A673 (cell line): ENCODE data around the gene AFF2. TPM values are rescaled to one million over a fixed set of nuclear protein-coding genes. Genes with fewer than 3 reads are reported as not detected.

Experiments used
- BruUV-seq: library from RNA; stranded (reverse); fragments of 400-500 nt; replicated peaks from 2 replicates; lab custom pipeline; 2021; lab: Mats Ljungman, UMichigan
- CTCF ChIA-PET: fragments of 300-600 bp; sonication (Branson Sonifier 250); formaldehyde crosslinking; loops from one replicate; lab custom pipeline; 2022; ENCODE audit warnings: antibody characterized with exemption; lab: Charles Lee
- POLR2A ChIA-PET: fragments of 300-600 bp; sonication (Branson Sonifier 250); formaldehyde crosslinking; loops from one replicate; lab custom pipeline; 2022; ENCODE audit warnings: antibody characterized with exemption; ENCODE audit not compliant: low non-redundant PET; lab: Charles Lee
- DNase-seq: peaks from one replicate; pipeline ENCODE4 v3.0.0-alpha.2; 2015; ENCODE audit warnings: low spot score
- H3K27ac ChIP-seq: fragments of 200-600 bp; sonication (generic); 2 replicates; pipeline ENCODE4 v1.5.1; 2016; ENCODE audit warnings: mixed run types, low read depth, mild to moderate bottlenecking, mixed read lengths, antibody characterized with exemption, low read length; ENCODE audit not compliant: poor library complexity, severe bottlenecking
- H3K27me3 ChIP-seq: fragments of 200-600 bp; sonication (generic); replicated peaks from 2 replicates; pipeline ENCODE4 v1.6.1; 2017; ENCODE audit warnings: mixed run types, low read depth, mild to moderate bottlenecking, mixed read lengths, antibody characterized with exemption, low read length; ENCODE audit not compliant: insufficient read depth, poor library complexity
- H3K36me3 ChIP-seq: fragments of 200-600 bp; sonication (generic); 2 replicates; pipeline ENCODE4 v1.6.1; 2016; ENCODE audit warnings: mixed run types, mild to moderate bottlenecking, mixed read lengths, antibody characterized with exemption, low read length; ENCODE audit not compliant: insufficient read depth, poor library complexity, severe bottlenecking
- H3K4me1 ChIP-seq: fragments of 200-600 bp; sonication (generic); 2 replicates; pipeline ENCODE4 v1.6.1; 2017; ENCODE audit warnings: mixed run types, mild to moderate bottlenecking, mixed read lengths, antibody characterized with exemption, low read length; ENCODE audit not compliant: insufficient read depth, poor library complexity, severe bottlenecking
- H3K4me3 ChIP-seq: fragments of 200-600 bp; sonication (generic); 2 replicates; pipeline ENCODE4 v1.5.1; 2016; ENCODE audit warnings: low read depth, mixed run types, mild to moderate bottlenecking, mixed read lengths, low read length; ENCODE audit not compliant: poor library complexity, severe bottlenecking
- H3K9me3 ChIP-seq: fragments of 200-600 bp; sonication (generic); 2 replicates; pipeline ENCODE4 v1.6.1; 2016; ENCODE audit warnings: mixed run types, low read depth, mild to moderate bottlenecking, mixed read lengths, antibody characterized with exemption, low read length; ENCODE audit not compliant: poor library complexity, severe bottlenecking
- CTCF ChIP-seq: fragments of 300-800, 200-600 bp; sonication (generic); conservative IDR thresholded peaks from 2 replicates; pipeline ENCODE4 v1.5.1; 2017; ENCODE audit warnings: low read depth, mild to moderate bottlenecking, antibody characterized with exemption, low read length, moderate library complexity, mixed read lengths
- EZH2 ChIP-seq: fragments of 200-600 bp; sonication (generic); IDR thresholded peaks from 2 replicates; pipeline ENCODE4 v1.6.1; 2017; ENCODE audit warnings: borderline replicate concordance, low read depth, mild to moderate bottlenecking, mixed read lengths, antibody characterized with exemption, low read length; ENCODE audit not compliant: poor library complexity, severe bottlenecking
- intact Hi-C: fragments of 100-400 bp; cut with micrococcal nuclease; formaldehyde crosslinking; loops from one replicate; pipeline ENCODE4 v1.10.0; 2022; ENCODE audit not compliant: unreplicated experiment
- total RNA-seq: library from RNA; stranded (reverse); gene quantifications from 2 replicates; pipeline ENCODE4 v1.2.3, GENCODE V29; 2021

The AFF2 gene
- total RNA-seq, 1 experiment from 2014 or later, result not detected

- Histone ChIP-seq H3K4me1 (no peaks in the 10 kb centered on the region), H3K27ac (no peak overlapping the region), H3K9me3 (no peaks in the 10 kb centered on the region), H3K27me3 (no peaks in the 10 kb centered on the region), H3K36me3 (no peaks in the 10 kb centered on the region), H3K4me3 (no peak overlapping the region)
- no peak for DNase-seq
- TF ChIP-seq EZH2 (no peak), CTCF (no peak)
- no TSS peak for BruUV-seq
- ChIA-PET CTCF (no interaction called here), POLR2A (no interaction called here)
- intact Hi-C loops, result no loop called here
Measured at GRCh38 chrX:148517176-148517575, 16.8 kb downstream of the AFF2 start.

- CTCF ChIA-PET, result no interaction called here
- Histone ChIP-seq H3K4me1 (no peaks in the 10 kb centered on the region), H3K27ac (no peak overlapping the region), H3K4me3 (no peak overlapping the region), H3K27me3 (peaks cover 3% of the 10 kb centered on the region), H3K9me3 (no peaks in the 10 kb centered on the region), H3K36me3 (no peaks in the 10 kb centered on the region)
- no TSS peak for BruUV-seq
- intact Hi-C loops, result no loop called here
- no peak for DNase-seq
- TF ChIP-seq EZH2, result no peak
- TF ChIP-seq CTCF, result no peak
- POLR2A ChIA-PET, result no interaction called here
Measured at GRCh38 chrX:148522006-148522405, 21.6 kb downstream of the AFF2 start.

GRCh38 chrX:148523303-148524080, 23.1 kb downstream of the AFF2 start:
- intact Hi-C loops, result no loop called here
- TF ChIP-seq EZH2 (no peak), CTCF (no peak)
- peaks cover 3% of the 10 kb centered on the region for H3K27me3 ChIP-seq
- no peak for DNase-seq
- H3K9me3 ChIP-seq, result no peaks in the 10 kb centered on the region
- no TSS peak for BruUV-seq
- no peak overlapping the region for H3K27ac ChIP-seq
- ChIA-PET POLR2A (no interaction called here), CTCF (no interaction called here)
- no peaks in the 10 kb centered on the region for H3K36me3 ChIP-seq
- H3K4me3 ChIP-seq, result no peak overlapping the region
- H3K4me1 ChIP-seq, result no peaks in the 10 kb centered on the region
